Measurements from ENCODE around the gene ACRBP.
"Not testable (repeated sequence)": the region's sequence is repeated elsewhere in the genome, so short reads cannot be mapped to it uniquely, and the experiment has no call there.

Gene ACRBP

DNA sequence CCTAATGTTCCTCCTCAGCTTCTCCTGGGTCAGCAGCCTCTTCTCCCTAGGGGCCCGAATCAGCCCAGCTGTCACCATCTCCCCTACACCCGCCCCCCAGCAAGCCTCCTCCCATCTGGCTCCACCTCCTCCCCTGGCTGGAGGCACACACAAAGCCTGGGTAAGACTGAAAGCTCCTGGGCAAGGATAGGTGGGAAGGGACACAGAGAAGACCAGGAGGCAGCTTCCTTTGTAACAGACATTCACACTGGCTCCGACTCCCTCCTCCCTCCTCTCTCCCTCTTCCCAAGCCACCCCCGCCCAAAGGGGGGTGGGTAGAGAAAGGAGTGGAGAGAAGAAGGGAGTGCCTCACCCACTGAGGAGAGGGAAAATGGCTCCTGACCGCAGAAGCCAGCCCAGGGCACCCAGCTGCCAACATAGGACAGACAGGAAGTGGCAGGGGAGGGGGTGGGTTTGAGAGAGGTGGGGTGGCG lies 44.1 kb downstream of the ACRBP start:
- Histone ChIP-seq H3K4me3 (ENCODE audit: low read length) (no peak overlapping the region), H3K27me3 (ENCODE audit: insufficient read depth, low read length) (no peaks in the 10 kb centered on the region), H3K9me3 (ENCODE audit: insufficient read depth, low read depth, low read length) (no peaks in the 10 kb centered on the region), H3K4me1 (ENCODE audit: insufficient read depth, low read length) (peaks cover 17% of the 10 kb centered on the region), H3K9ac (ENCODE audit: low read depth, low read length) (no peak overlapping the region), H3K27ac (ENCODE audit: low read depth, low read length) (no peak overlapping the region; the same call in 1 of the 2 replicates), H3K36me3 (ENCODE audit: insufficient read depth, low read length) (peaks cover 71% of the 10 kb centered on the region)
- 50% methylated on average over 4 of the region's 6 CpGs for WGBS

DNA sequence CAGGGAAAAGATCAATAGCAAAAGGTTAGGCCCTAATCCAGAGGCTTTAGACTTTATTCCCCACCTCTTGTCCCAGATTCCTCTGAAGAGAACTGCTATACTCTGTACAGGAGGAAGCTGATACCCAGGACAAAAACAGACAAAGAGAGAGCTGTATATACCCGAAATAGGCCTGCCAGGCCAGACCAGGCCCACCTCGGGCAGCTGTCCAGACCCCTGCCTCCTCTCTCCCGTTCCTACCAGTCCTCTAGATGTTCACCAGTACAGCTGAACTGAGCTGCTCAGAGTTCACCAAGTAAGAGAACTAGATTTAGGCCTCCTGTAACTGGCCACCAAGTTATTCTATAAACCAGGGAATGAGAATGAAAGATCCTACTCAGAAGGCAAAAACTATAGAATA lies 44.7 kb downstream of the ACRBP start:
- H3K27ac ChIP-seq (ENCODE audit: low read depth, low read length) = no peak overlapping the region
- H3K9me3 ChIP-seq (ENCODE audit: insufficient read depth, low read depth, low read length) = no peaks in the 10 kb centered on the region
- WGBS = 92% methylated on average over 3 of the region's 3 CpGs
- H3K9ac ChIP-seq (ENCODE audit: low read depth, low read length) = no peak overlapping the region
- H3K4me3 ChIP-seq (ENCODE audit: low read length) = no peak overlapping the region
- peaks cover 17% of the 10 kb centered on the region for H3K4me1 ChIP-seq (ENCODE audit: insufficient read depth, low read length)
- H3K36me3 ChIP-seq (ENCODE audit: insufficient read depth, low read length) = peaks cover 77% of the 10 kb centered on the region
- H3K27me3 ChIP-seq (ENCODE audit: insufficient read depth, low read length) = no peaks in the 10 kb centered on the region

DNA sequence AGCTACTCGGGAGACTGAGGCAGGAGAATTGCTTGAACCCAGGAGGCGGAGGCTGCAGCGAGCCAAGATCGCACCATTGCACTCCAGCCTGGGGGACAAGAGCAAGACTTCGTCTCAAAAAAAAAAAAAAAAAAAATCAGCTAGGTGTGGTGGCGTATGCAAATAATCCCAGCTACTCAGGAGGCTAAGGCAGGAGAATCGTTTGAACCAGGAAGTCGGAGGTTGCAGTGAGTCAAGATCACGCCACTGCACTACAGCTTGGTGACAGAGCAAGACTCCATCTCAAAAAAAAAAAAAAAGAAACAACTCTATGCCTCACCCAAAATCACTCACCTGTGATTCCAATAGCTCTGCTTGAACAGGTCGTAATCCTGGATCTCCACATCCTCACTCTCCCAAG lies 51.6 kb downstream of the ACRBP start:
- not testable (repeated sequence) for H3K9me3 ChIP-seq (ENCODE audit: insufficient read depth, low read depth, low read length); H3K9ac ChIP-seq (ENCODE audit: low read depth, low read length); H3K4me1 ChIP-seq (ENCODE audit: insufficient read depth, low read length); H3K27me3 ChIP-seq (ENCODE audit: insufficient read depth, low read length); H3K4me3 ChIP-seq (ENCODE audit: low read length); H3K27ac ChIP-seq (ENCODE audit: low read depth, low read length)
- WGBS = 96% methylated on average over 10 of the region's 10 CpGs
- peaks cover 94% of the 10 kb centered on the region for H3K36me3 ChIP-seq (ENCODE audit: insufficient read depth, low read length)

DNA sequence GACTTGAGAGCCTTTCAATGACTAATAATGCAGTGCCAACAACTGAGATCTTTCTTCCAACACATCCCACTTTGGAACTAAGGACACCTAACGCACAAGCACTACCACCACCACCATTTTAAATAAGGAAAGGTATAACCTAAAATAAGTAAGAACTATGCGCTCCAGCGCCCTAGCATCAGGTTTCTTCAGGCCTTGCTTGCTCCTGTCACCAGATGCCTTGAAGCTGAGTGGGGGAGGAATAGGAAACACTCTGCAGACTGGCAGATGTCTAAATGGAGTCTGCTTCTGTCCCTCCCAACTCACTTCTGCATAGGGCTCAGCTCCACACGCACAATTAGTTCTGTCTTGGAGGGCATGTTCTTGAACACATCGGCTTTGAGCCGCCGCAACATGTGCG lies 55.1 kb downstream of the ACRBP start:
- 97% methylated on average over 8 of the region's 8 CpGs for WGBS
- H3K4me3 ChIP-seq (ENCODE audit: low read length) = no peak overlapping the region
- H3K27me3 ChIP-seq (ENCODE audit: insufficient read depth, low read length) = no peaks in the 10 kb centered on the region
- H3K36me3 ChIP-seq (ENCODE audit: insufficient read depth, low read length) = peaks cover 95% of the 10 kb centered on the region
- no peaks in the 10 kb centered on the region for H3K9me3 ChIP-seq (ENCODE audit: insufficient read depth, low read depth, low read length)
- no peak overlapping the region for H3K27ac ChIP-seq (ENCODE audit: low read depth, low read length)
- H3K9ac ChIP-seq (ENCODE audit: low read depth, low read length) = no peak overlapping the region
- H3K4me1 ChIP-seq (ENCODE audit: insufficient read depth, low read length) = no peaks in the 10 kb centered on the region

All from HUES64 (cell line).